Mammary microvascular endothelial cell (primary cell): ENCODE data around the gene MALSU1. TPM values are rescaled to one million over a fixed set of nuclear protein-coding genes. Genes with fewer than 3 reads are reported as not detected.

Experiments
- total RNA-seq: library from RNA; depleted of rRNA; stranded (reverse); fragments of >200 nt; gene quantifications from 2 replicates; pipeline ENCODE4 v1.2.3, GENCODE V29; 2015

The MALSU1 gene
- 88.6 and 89.2 TPM in 2 replicates for total RNA-seq

GRCh38 chr7:23298885-23299769, at the start of gene MALSU1:
Gene MALSU1, plus strand, starts transcription at chr7:23299339. Its CDS starts 14 bp downstream, at chr7:23299353.

Other genes starting within 250 kb of the MALSU1 start
- 23.8 and 26.2 TPM in 2 replicates for gene KLHL7, start 193.6 kb upstream of the MALSU1 start, total RNA-seq
- gene NUP42, start 117.3 kb upstream of the MALSU1 start, total RNA-seq, result 33.5 and 57.1 TPM in 2 replicates
- gene GPNMB, start 52.6 kb upstream of the MALSU1 start, total RNA-seq, result 1.3 and 1.4 TPM in 2 replicates
- 100 and 125 TPM in 2 replicates for gene IGF2BP3, start 171.2 kb downstream of the MALSU1 start, total RNA-seq
- gene TRA2A, start 232.6 kb downstream of the MALSU1 start, total RNA-seq, result 15.9 and 25.2 TPM in 2 replicates